Activated naive CD4-positive, alpha-beta T cell treated with anti-CD3 and anti-CD28 coated beads, Interleukin-2, amount 10 ng/mL, durations not matched to agents 7 days and 5 days (primary cell): ENCODE measurements around the gene PCID2.

Experiments
- CTCF ChIA-PET: fragments of 350-600 bp; sonication (Branson Sonifier 250); formaldehyde crosslinking; loops from one replicate; lab custom pipeline; 2021; ENCODE audit warnings: antibody characterized with exemption; lab: Charles Lee
- DNase-seq: peaks from one replicate; pipeline ENCODE4 v3.0.0-alpha.2; 2020
- H3K27ac Mint-ChIP-seq: one replicate; pipeline ENCODE4 v1.8.0; 2021; ENCODE audit warnings: mild to moderate bottlenecking, moderate library complexity, mixed read lengths
- H3K27me3 Mint-ChIP-seq: one replicate; pipeline ENCODE4 v1.8.0; 2021; ENCODE audit warnings: mild to moderate bottlenecking, mixed read lengths
- H3K36me3 Mint-ChIP-seq: one replicate; pipeline ENCODE4 v1.8.0; 2021; ENCODE audit warnings: mixed read lengths
- H3K4me1 Mint-ChIP-seq: one replicate; pipeline ENCODE4 v1.8.0; 2021; ENCODE audit warnings: mixed read lengths
- H3K4me3 Mint-ChIP-seq: one replicate; pipeline ENCODE4 v1.8.0; 2021; ENCODE audit warnings: mild to moderate bottlenecking, moderate library complexity, mixed read lengths
- H3K9me3 Mint-ChIP-seq: one replicate; pipeline ENCODE4 v1.8.0; 2021; ENCODE audit warnings: mixed read lengths

The PCID2 gene

DNA sequence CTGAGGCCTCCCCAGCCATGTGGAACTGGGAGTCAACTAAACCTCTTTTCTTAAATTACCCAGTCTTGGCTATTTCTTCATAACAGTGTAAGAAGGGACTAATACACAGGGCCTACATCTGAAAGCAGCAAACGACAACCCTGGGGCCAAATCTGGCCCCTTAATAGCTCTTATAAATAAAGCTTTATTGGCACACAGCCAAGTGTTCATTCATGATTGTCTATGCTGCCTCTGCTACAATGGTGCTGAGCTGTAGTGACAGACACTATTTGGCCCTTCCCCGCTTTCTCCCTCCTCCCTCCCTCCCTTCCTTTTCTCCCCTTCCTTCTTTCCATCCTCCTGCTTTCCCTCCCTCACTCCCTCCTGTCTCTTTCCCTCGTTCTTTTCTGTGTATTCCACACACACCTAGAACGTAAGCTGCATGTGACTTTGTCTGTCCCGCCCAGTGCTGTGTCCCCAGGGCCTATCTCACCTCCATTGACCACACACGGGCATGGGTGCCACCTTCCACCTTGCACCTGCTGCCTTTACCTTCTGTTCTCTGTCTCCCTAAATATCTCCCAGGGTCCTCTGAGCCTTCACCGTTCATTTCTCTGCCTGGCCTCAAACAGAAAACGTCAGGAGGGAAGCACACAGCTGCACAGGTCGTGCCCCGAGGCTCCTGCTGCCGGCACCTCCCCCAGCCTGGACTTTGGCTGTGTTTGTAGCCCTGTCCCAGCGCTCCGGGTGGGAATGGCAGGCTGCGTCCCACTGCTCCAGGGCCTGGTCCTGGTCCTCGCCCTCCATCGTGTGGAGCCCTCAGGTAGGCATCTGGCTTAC is 50.3 kb downstream of the PCID2 start, which contains the start of gene PROZ:
Gene PROZ, plus strand, starts transcription at position 720 of the 819 bp plus-strand sequence. Its CDS starts 13 bp downstream, at position 733.
- Mint-ChIP-seq H3K4me1 (peaks cover 40% of the 10 kb centered on the region), H3K36me3 (peaks cover 11% of the 10 kb centered on the region), H3K4me3 (no peak within 1 kb of the TSS), H3K9me3 (peaks cover 17% of the 10 kb centered on the region), H3K27me3 (peaks cover 22% of the 10 kb centered on the region), H3K27ac (no peak within 1 kb of the TSS)
- DNase-seq = no peak
- CTCF ChIA-PET = no interaction called here

GRCh38 chr13:113157206-113157928 is 51.1 kb downstream of the PCID2 start:
- Mint-ChIP-seq H3K4me1 (peaks cover 41% of the 10 kb centered on the region), H3K9me3 (peaks cover 17% of the 10 kb centered on the region), H3K27me3 (peaks cover 30% of the 10 kb centered on the region), H3K4me3 (no peak overlapping the region), H3K27ac (no peak overlapping the region), H3K36me3 (peaks cover 11% of the 10 kb centered on the region)
- CTCF ChIA-PET = no interaction called here
- DNase-seq = no peak

- Mint-ChIP-seq H3K9me3 (peaks cover 17% of the 10 kb centered on the region), H3K4me3 (no peak overlapping the region), H3K4me1 (peaks cover 45% of the 10 kb centered on the region), H3K27ac (no peak overlapping the region), H3K36me3 (peaks cover 12% of the 10 kb centered on the region), H3K27me3 (peaks cover 42% of the 10 kb centered on the region)
- no peak for DNase-seq
- CTCF ChIA-PET = no interaction called here
Measured at GRCh38 chr13:113155982-113156655, 52.4 kb downstream of the PCID2 start.

DNA sequence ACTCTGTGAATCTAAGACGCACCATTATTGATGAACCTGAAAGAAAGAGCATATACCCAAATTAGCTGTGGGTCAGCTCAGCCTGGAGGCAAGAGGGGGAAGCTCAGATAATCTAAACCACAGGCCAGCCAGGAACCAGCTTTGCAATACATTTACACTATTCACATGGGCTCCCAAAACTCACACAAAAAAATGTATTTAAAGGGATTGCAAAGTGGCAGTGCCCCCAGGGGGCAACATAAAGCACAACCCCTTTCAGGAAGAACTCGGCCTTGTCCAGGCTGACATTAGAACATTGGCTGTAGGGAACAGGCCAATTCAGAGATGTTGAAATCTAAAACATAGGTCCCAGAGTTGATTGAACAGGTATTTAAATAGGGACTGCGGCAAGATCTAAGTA is 53.3 kb downstream of the PCID2 start:
- H3K36me3 Mint-ChIP-seq = peaks cover 12% of the 10 kb centered on the region
- H3K4me1 Mint-ChIP-seq = peaks cover 37% of the 10 kb centered on the region
- DNase-seq = no peak
- H3K4me3 Mint-ChIP-seq = no peak overlapping the region
- peaks cover 17% of the 10 kb centered on the region for H3K9me3 Mint-ChIP-seq
- H3K27ac Mint-ChIP-seq = no peak overlapping the region
- H3K27me3 Mint-ChIP-seq = peaks cover 50% of the 10 kb centered on the region
- CTCF ChIA-PET = no interaction called here

DNA sequence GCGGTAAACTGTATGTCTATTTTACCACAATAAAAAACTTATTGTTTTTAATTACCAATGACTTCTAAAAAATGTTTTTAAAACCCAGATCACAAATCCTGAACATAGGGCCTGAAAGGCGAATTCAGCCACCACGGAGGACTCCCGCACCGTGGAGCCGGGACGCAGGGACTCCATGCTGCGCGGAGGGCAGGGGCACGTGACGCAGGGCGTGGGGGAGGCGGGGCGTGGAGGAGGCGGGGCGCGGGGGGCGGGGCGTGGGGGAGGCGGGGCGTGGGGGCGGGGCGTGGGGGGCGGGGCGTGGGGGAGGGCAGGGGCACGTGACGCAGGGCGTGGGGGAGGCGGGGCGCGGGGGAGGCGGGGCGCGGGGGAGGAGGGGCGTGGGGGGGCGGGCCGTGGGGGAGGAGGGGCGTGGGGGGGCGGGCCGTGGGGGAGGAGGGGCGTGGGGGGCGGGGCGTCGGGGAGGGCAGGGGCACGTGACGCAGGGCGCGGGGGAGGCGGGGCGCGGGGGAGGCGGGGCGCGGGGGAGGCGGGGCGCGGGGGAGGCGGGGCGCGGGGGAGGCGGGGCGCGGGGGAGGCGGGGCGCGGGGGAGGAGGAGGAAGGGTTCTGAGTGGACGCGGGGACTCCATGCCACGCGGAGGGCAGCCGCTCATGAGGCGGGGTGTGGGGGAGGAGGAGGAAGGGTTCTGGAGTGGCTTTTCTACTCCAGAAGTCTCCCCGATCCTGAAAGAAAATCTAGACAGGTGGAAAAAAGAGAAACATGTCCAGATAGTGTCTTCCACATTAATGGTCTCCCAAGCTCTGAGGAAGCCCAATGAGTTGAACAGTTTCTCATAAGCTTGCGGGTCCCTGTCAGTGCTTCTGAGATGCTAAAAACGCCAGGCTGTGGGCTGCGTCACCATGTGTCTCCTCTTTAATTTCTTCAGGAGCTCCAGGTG is 54.4 kb downstream of the PCID2 start:
- H3K4me3 Mint-ChIP-seq = peak overlapping the region; percentile 71
- H3K9me3 Mint-ChIP-seq = peaks cover 17% of the 10 kb centered on the region
- H3K27ac Mint-ChIP-seq = peak overlapping the region; percentile 81
- CTCF ChIA-PET = no interaction called here
- H3K27me3 Mint-ChIP-seq = peaks cover 54% of the 10 kb centered on the region
- peaks cover 29% of the 10 kb centered on the region for H3K4me1 Mint-ChIP-seq
- peak; percentile 76 for DNase-seq
- H3K36me3 Mint-ChIP-seq = peaks cover 12% of the 10 kb centered on the region

DNA sequence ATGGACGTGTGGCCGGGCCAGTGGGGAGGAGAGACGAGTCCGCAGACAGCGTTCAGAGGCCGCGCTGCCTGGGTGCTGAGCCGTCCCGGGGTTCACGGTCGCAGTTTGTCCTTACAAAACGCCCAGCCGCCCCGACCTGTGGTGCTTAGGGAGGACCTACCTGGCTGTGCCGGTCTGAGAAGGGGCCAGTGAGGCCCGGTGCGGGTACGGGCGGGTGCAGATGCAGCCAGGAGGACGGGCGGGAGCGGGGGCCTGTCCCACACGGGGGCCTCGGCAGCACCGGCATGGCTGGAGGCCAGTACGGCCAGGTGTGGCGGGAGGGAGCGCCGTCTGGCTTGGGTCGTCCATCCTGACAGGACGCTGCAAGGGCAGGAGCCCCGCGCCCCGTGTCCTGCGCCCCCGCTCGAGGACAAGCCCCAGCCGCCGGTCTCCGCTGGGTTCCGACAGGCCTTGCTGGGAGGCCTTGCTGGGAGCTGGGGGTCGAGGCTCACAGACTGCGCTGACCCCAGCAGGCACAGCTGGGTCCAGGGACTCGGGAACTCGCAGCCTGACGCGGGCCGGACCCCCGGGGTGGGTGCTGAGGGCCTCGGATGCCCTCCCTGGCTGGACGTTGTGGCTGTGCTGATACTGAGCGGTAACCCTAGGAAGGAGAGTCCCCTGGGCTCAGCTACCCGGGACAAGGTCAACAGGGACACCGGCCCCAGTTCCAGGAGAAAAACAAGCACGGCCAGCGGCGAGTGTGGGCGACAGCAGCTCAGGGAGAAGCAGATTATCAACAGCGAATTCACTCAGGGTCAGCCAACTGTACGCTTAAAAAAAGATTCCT is 55.3 kb downstream of the PCID2 start:
- Mint-ChIP-seq H3K27me3 (peaks cover 60% of the 10 kb centered on the region), H3K4me1 (peaks cover 29% of the 10 kb centered on the region), H3K36me3 (peaks cover 12% of the 10 kb centered on the region), H3K27ac (peak overlapping the region; percentile 81), H3K9me3 (peaks cover 17% of the 10 kb centered on the region), H3K4me3 (peak overlapping the region; percentile 71)
- DNase-seq = peak; percentile 36
- CTCF ChIA-PET = no interaction called here

GRCh38 chr13:113152691-113152983 is 55.8 kb downstream of the PCID2 start:
- Mint-ChIP-seq H3K9me3 (peaks cover 17% of the 10 kb centered on the region), H3K4me1 (peaks cover 29% of the 10 kb centered on the region), H3K36me3 (peaks cover 11% of the 10 kb centered on the region), H3K27me3 (peaks cover 58% of the 10 kb centered on the region), H3K4me3 (peak overlapping the region; percentile 55), H3K27ac (peak overlapping the region; percentile 55)
- DNase-seq = no peak
- CTCF ChIA-PET = no interaction called here

- no peak overlapping the region for H3K27ac Mint-ChIP-seq
- no peak for DNase-seq
- CTCF ChIA-PET = no interaction called here
- H3K36me3 Mint-ChIP-seq = peaks cover 6% of the 10 kb centered on the region
- H3K9me3 Mint-ChIP-seq = peaks cover 12% of the 10 kb centered on the region
- peaks cover 29% of the 10 kb centered on the region for H3K4me1 Mint-ChIP-seq
- H3K4me3 Mint-ChIP-seq = peak overlapping the region; percentile 55
- peaks cover 57% of the 10 kb centered on the region for H3K27me3 Mint-ChIP-seq
Measured at GRCh38 chr13:113151745-113152690, 56.5 kb downstream of the PCID2 start.

DNA sequence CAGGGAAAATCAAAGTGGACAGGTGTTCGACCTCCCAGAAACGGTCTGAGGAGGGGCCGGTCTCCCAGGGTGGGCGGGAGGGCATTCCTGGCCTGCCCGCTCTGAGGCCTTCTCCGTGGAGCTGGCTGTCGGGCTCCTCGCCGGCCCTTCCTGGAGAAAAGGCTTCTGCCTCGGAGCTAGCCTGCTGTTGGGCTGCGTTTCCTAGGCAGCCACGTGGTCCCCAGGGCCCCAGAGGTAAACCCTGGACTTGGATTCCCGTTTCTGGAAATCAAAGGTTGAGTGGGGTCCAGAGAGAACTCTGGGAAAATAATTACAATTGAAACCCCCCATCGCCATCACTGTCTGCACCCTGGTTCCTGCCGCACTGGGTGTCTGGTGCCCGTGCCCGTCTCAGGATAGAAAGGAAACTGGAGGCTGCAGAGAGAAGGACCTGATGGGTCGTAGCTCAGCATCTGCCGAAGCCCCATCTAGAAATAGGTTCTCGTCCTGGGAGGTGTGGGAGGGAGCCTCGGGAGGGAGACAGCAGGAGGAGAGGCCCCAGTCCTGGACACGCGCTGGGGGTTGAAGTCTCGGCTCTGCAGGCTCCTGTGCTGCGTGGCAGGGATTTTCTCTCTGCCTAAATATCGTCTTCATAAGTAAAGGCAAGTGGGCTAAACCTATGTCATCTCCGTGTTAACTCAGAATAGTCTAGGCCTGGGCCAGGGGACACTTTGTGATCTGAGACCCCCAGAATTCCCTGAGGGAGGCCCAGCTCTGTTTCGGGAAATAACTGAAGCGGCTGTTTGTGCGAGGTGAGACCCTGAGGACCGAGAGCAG is 57.7 kb downstream of the PCID2 start:
- Mint-ChIP-seq H3K4me3 (no peak overlapping the region), H3K36me3 (peaks cover 6% of the 10 kb centered on the region), H3K4me1 (peaks cover 29% of the 10 kb centered on the region), H3K27ac (peak overlapping the region; percentile 42), H3K9me3 (peaks cover 5% of the 10 kb centered on the region), H3K27me3 (peaks cover 52% of the 10 kb centered on the region)
- CTCF ChIA-PET = no interaction called here
- no peak for DNase-seq

DNA sequence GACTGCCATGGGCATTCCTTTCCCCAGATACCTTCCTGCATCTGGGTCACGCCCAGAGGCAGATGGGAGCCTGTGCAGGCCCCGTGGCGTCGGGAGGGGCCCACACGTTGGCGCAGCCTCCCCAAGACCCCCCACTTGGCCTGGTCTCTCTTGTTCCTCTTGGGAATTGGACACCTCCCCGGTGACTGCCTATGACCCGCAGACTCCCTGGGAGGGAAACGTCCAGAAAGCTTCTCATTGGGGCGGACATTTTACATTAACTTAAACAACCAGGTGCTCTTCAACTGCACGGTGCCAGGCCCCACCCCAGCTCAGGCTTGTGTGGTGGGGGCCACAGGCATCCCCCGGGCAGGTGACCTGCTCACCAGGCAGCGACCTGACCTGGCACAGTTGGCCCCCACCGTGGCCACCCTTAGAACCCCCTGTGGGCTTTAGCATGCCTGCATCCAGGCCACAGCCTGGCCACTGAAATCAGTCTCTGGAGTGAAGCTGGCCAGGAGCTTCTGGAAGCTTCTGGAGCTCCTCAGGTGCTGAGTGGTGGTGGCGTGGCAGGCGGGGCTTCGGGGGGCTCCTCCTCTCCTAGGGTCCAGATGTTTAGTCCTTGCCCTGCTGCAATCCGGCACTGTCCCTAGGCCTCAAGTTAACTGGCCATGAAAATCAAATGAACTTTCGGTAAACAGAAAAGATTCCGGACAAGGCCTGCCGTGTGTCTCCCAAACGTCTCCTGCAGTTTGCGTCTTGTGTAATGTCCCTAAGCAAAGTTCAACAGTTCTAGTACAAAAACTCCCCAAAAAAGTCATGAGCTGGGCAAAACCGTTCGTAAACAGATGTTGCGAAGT is 58.5 kb downstream of the PCID2 start:
- no peak for DNase-seq
- CTCF ChIA-PET = no interaction called here
- Mint-ChIP-seq H3K9me3 (no peaks in the 10 kb centered on the region), H3K4me1 (peaks cover 28% of the 10 kb centered on the region), H3K27me3 (peaks cover 49% of the 10 kb centered on the region), H3K4me3 (no peak overlapping the region), H3K27ac (no peak overlapping the region), H3K36me3 (peaks cover 1% of the 10 kb centered on the region)

- Mint-ChIP-seq H3K27ac (no peak overlapping the region), H3K4me1 (peaks cover 22% of the 10 kb centered on the region), H3K36me3 (peaks cover 1% of the 10 kb centered on the region), H3K27me3 (peaks cover 49% of the 10 kb centered on the region), H3K9me3 (no peaks in the 10 kb centered on the region), H3K4me3 (no peak overlapping the region)
- DNase-seq = no peak
- CTCF ChIA-PET = no interaction called here
Measured at GRCh38 chr13:113148940-113149503, 59.4 kb downstream of the PCID2 start.
